OCI-LY3 (cell line): ENCODE measurements around the gene CNN3.

Source experiments
- CTCF ChIP-seq: fragments of 200-600, 300-600 bp; sonication (generic); IDR thresholded peaks from 2 replicates; pipeline ENCODE4 v1.5.1; 2014; ENCODE audit warnings: antibody characterized with exemption, low read length, low read depth
- EZH2phosphoT487 ChIP-seq: fragments of 200-600 bp; shearing (Covaris generic); IDR thresholded peaks from 2 replicates; pipeline ENCODE4 v1.6.1; 2018; ENCODE audit warnings: antibody characterized with exemption, mixed run types, low read depth

GRCh38 chr1:94858276-94858675, 68.6 kb downstream of the CNN3 start:
- TF ChIP-seq CTCF (no peak), EZH2phosphoT487 (no peak)
